Measurements from ENCODE around the gene FAM200B. TPM values are rescaled to one million over a fixed set of nuclear protein-coding genes. Genes with fewer than 3 reads are reported as not detected.

FAM200B gene
- polyA plus RNA-seq, 1 donor (not counting 4 experiments of a cell fraction or from before 2014, with no cell fraction given), result 36.6 TPM

GRCh38 chr4:15656038-15656470 is 25.6 kb upstream of the FAM200B start:
- dilution Hi-C loops (cut with MboI; ENCODE audit: extremely low pct_ligation_motif_present, low sequenced_read_pairs), result no loop called here
- no peaks in the 10 kb centered on the region for H3K9me3 ChIP-seq (ENCODE audit: control insufficient read depth, low read depth, low read length)
- peaks cover 3% of the 10 kb centered on the region for H4K20me1 ChIP-seq (ENCODE audit: control insufficient read depth, extremely low read depth, insufficient read depth, low read length)
- peak overlapping the region; percentile 95 for H3K9ac ChIP-seq (ENCODE audit: control insufficient read depth, extremely low read depth, insufficient read depth, low read length)
- peak overlapping the region; percentile 97 for H3K27ac ChIP-seq (ENCODE audit: control insufficient read depth, insufficient read depth, low read length)
- no peak for TF ChIP-seq CTCF (optimal IDR thresholded peaks at IDR 0.05 in 1 of 3, IDR thresholded peaks at IDR 0.05 in 1 of 3, conservative IDR thresholded peaks at IDR 0.05 in 1 of 3; ENCODE audit: extremely low read depth in 1 of 3, insufficient read depth in 2 of 3, low read length in 3 of 3)
- no peak for TF ChIP-seq EZH2 (IDR thresholded peaks at IDR 0.05; ENCODE audit: low read length)
- peaks cover 38% of the 10 kb centered on the region for H3K79me2 ChIP-seq (ENCODE audit: control insufficient read depth, insufficient read depth, low read length)
- H3K9me1 ChIP-seq (ENCODE audit: control insufficient read depth, extremely low read depth, insufficient read depth, low read length), result no peaks in the 10 kb centered on the region
- H3K36me3 ChIP-seq (ENCODE audit: control insufficient read depth in 2 of 2, extremely low read depth in 1 of 2, insufficient read depth in 2 of 2, low read length in 2 of 2), result peaks cover 2 to 3% of the 10 kb centered on the region in 2 experiments
- peak overlapping the region; percentile 83 for H3K4me2 ChIP-seq (ENCODE audit: control insufficient read depth, extremely low read depth, insufficient read depth, low read depth, low read length)
- peak overlapping the region in 2 of 3 experiments; percentile 8 to 62 for H3K4me3 ChIP-seq (ENCODE audit: control insufficient read depth in 2 of 3, extremely low read depth in 1 of 3, insufficient read depth in 2 of 3, low read depth in 1 of 3, low read length in 3 of 3)
- DNase-seq (ENCODE audit: low read depth, low spot score) (no peak), FAIRE-seq (no peak)
- H3K27me3 ChIP-seq (ENCODE audit: control insufficient read depth, extremely low read depth, insufficient read depth, low read length), result no peaks in the 10 kb centered on the region
- peak overlapping the region; percentile 99 for H2AFZ ChIP-seq (ENCODE audit: control insufficient read depth, low read length)
- peaks cover 30% of the 10 kb centered on the region for H3K4me1 ChIP-seq (ENCODE audit: control insufficient read depth, extremely low read depth, insufficient read depth, low read length)

- Histone ChIP-seq H3K9ac (ENCODE audit: control insufficient read depth, extremely low read depth, insufficient read depth, low read length) (no peak overlapping the region), H3K4me1 (ENCODE audit: control insufficient read depth, extremely low read depth, insufficient read depth, low read length) (peaks cover 20% of the 10 kb centered on the region), H3K9me1 (ENCODE audit: control insufficient read depth, extremely low read depth, insufficient read depth, low read length) (no peaks in the 10 kb centered on the region), H3K36me3 (ENCODE audit: control insufficient read depth in 2 of 2, extremely low read depth in 1 of 2, insufficient read depth in 2 of 2, low read length in 2 of 2) (peaks cover 0 to 2% of the 10 kb centered on the region in 2 experiments), H2AFZ (ENCODE audit: control insufficient read depth, low read length) (no peak overlapping the region), H3K79me2 (ENCODE audit: control insufficient read depth, insufficient read depth, low read length) (peaks cover 25% of the 10 kb centered on the region), H3K27ac (ENCODE audit: control insufficient read depth, insufficient read depth, low read length) (no peak overlapping the region), H3K27me3 (ENCODE audit: control insufficient read depth, extremely low read depth, insufficient read depth, low read length) (no peaks in the 10 kb centered on the region), H4K20me1 (ENCODE audit: control insufficient read depth, extremely low read depth, insufficient read depth, low read length) (no peaks in the 10 kb centered on the region), H3K4me3 (ENCODE audit: control insufficient read depth in 2 of 3, extremely low read depth in 1 of 3, insufficient read depth in 2 of 3, low read depth in 1 of 3, low read length in 3 of 3) (no peak overlapping the region), H3K4me2 (ENCODE audit: control insufficient read depth, extremely low read depth, insufficient read depth, low read depth, low read length) (no peak overlapping the region), H3K9me3 (ENCODE audit: control insufficient read depth, low read depth, low read length) (no peaks in the 10 kb centered on the region)
- FAIRE-seq (no peak), DNase-seq (ENCODE audit: low read depth, low spot score) (no peak)
- dilution Hi-C loops (cut with MboI; ENCODE audit: extremely low pct_ligation_motif_present, low sequenced_read_pairs), result no loop called here
- TF ChIP-seq EZH2 (IDR thresholded peaks at IDR 0.05; ENCODE audit: low read length) (no peak), CTCF (optimal IDR thresholded peaks at IDR 0.05 in 1 of 3, IDR thresholded peaks at IDR 0.05 in 1 of 3, conservative IDR thresholded peaks at IDR 0.05 in 1 of 3; ENCODE audit: extremely low read depth in 1 of 3, insufficient read depth in 2 of 3, low read length in 3 of 3) (no peak)
Observed at GRCh38 chr4:15657366-15657765, 24.3 kb upstream of the FAM200B start.

Data from keratinocyte (primary cell).